ENCODE data around the gene SNORC.

Gene SNORC

GRCh38 chr2:232870766-232871371, 805 bp downstream of the SNORC start:
- DNase-seq: peak; percentile 27

- DNase-seq: peak; percentile 14
Measured at GRCh38 chr2:232871418-232871834, 1.4 kb downstream of the SNORC start.

GRCh38 chr2:232871835-232872736, 2.0 kb downstream of the SNORC start:
- peak; percentile 16 for DNase-seq

GRCh38 chr2:232872826-232873225, 2.8 kb downstream of the SNORC start:
- DNase-seq: no peak

- DNase-seq: no peak
Measured at GRCh38 chr2:232873292-232873908, 3.3 kb downstream of the SNORC start.

GRCh38 chr2:232873909-232874641, 4.0 kb downstream of the SNORC start:
- peak; percentile 7 for DNase-seq

GRCh38 chr2:232874677-232875223, 4.7 kb downstream of the SNORC start:
- DNase-seq: peak; percentile 14

- no peak for DNase-seq
Measured at GRCh38 chr2:232875256-232876121, 5.4 kb downstream of the SNORC start.

- DNase-seq: no peak
Measured at GRCh38 chr2:232876161-232876977, 6.3 kb downstream of the SNORC start.

- DNase-seq: no peak
Measured at GRCh38 chr2:232876978-232877441, 6.9 kb downstream of the SNORC start.

GRCh38 chr2:232877940-232878511, 8.0 kb downstream of the SNORC start:
- no peak for DNase-seq

- no peak for DNase-seq
Measured at GRCh38 chr2:232878855-232879617, 9.0 kb downstream of the SNORC start.

- DNase-seq: no peak
Measured at GRCh38 chr2:232879618-232880494, 9.8 kb downstream of the SNORC start.

GRCh38 chr2:232880764-232881351, 10.8 kb downstream of the SNORC start:
- DNase-seq: no peak

GRCh38 chr2:232882085-232882484, 12.0 kb downstream of the SNORC start:
- DNase-seq: no peak

- DNase-seq: no peak
Measured at GRCh38 chr2:232882505-232883115, 12.5 kb downstream of the SNORC start.

- no peak for DNase-seq
Measured at GRCh38 chr2:232883116-232883721, 13.2 kb downstream of the SNORC start.

Data from activated CD4-positive, CD25-positive, alpha-beta regulatory T cell treated with anti-CD3 and anti-CD28 coated beads, Interleukin-2, amount 50 U/mL, for 72 hours (primary cell).